HG03060 (cell line): Measurements from ENCODE around the gene CDH23.

Source experiments
- ATAC-seq: cut with Tn5 transposase; IDR thresholded peaks from one replicate; pipeline ENCODE4 v1.9.1; 2021; ENCODE audit warnings: low read depth, moderate number of reproducible peaks; ENCODE audit not compliant: unreplicated experiment

CDH23 gene

GRCh38 chr10:71661060-71661622 is 264.4 kb downstream of the CDH23 start:
- ATAC-seq, result no peak

GRCh38 chr10:71661779-71662336 is 265.1 kb downstream of the CDH23 start:
- ATAC-seq, result no peak

GRCh38 chr10:71663311-71663710 is 266.6 kb downstream of the CDH23 start:
- ATAC-seq, result no peak

GRCh38 chr10:71664585-71664984 is 267.9 kb downstream of the CDH23 start:
- no peak for ATAC-seq

GRCh38 chr10:71665456-71665855 is 268.7 kb downstream of the CDH23 start:
- ATAC-seq, result no peak

GRCh38 chr10:71666639-71667386 is 270.1 kb downstream of the CDH23 start:
- ATAC-seq, result no peak

GRCh38 chr10:71667387-71667752 is 270.6 kb downstream of the CDH23 start:
- no peak for ATAC-seq

- ATAC-seq, result no peak
Observed at GRCh38 chr10:71671994-71672946, 275.6 kb downstream of the CDH23 start.

GRCh38 chr10:71675295-71675970 is 278.7 kb downstream of the CDH23 start:
- no peak for ATAC-seq

- no peak for ATAC-seq
Observed at GRCh38 chr10:71677261-71677660, 280.5 kb downstream of the CDH23 start.

GRCh38 chr10:71678057-71678805 is 281.5 kb downstream of the CDH23 start:
- ATAC-seq, result no peak

- ATAC-seq, result no peak
Observed at GRCh38 chr10:71679425-71679824, 282.7 kb downstream of the CDH23 start.

GRCh38 chr10:71681977-71682376 is 285.3 kb downstream of the CDH23 start:
- no peak for ATAC-seq

- ATAC-seq, result no peak
Observed at GRCh38 chr10:71683301-71683700, 286.6 kb downstream of the CDH23 start.

GRCh38 chr10:71684356-71685173 is 287.8 kb downstream of the CDH23 start:
- ATAC-seq, result no peak

- ATAC-seq, result no peak
Observed at GRCh38 chr10:71685554-71686232, 289.0 kb downstream of the CDH23 start.

GRCh38 chr10:71687077-71687476 is 290.4 kb downstream of the CDH23 start:
- no peak for ATAC-seq

- no peak for ATAC-seq
Observed at GRCh38 chr10:71687480-71687879, 290.8 kb downstream of the CDH23 start.
